ENCODE results near the gene GMPPB.
A peak's percentile ranks its signal among the peaks of the same experiment; 100 is the strongest.
"Not testable (repeated sequence)": the region's sequence is repeated elsewhere in the genome, so short reads cannot be mapped to it uniquely, and the experiment has no call there.

The GMPPB gene

GRCh38 chr3:49712631-49713317 is 11.0 kb downstream of the GMPPB start:
- no peak for DNase-seq

- no peak for DNase-seq
Measured at GRCh38 chr3:49712166-49712565, 11.6 kb downstream of the GMPPB start.

GRCh38 chr3:49711489-49711888 is 12.3 kb downstream of the GMPPB start:
- no peak for DNase-seq

- no peak for DNase-seq
Measured at GRCh38 chr3:49709852-49710251, 13.9 kb downstream of the GMPPB start.

- DNase-seq: no peak
Measured at GRCh38 chr3:49707113-49707480, 16.7 kb downstream of the GMPPB start.

GRCh38 chr3:49706456-49707112 is 17.2 kb downstream of the GMPPB start:
- DNase-seq: no peak

GRCh38 chr3:49705390-49705960 is 18.3 kb downstream of the GMPPB start:
- DNase-seq: no peak

- DNase-seq: no peak
Measured at GRCh38 chr3:49704629-49705028, 19.1 kb downstream of the GMPPB start.

GRCh38 chr3:49703956-49704355 is 19.8 kb downstream of the GMPPB start:
- DNase-seq: no peak

- peak; percentile 73 for DNase-seq
Measured at GRCh38 chr3:49703443-49703927, 20.3 kb downstream of the GMPPB start.

- no peak for DNase-seq
Measured at GRCh38 chr3:49702672-49703071, 21.1 kb downstream of the GMPPB start.

GRCh38 chr3:49701388-49702077 is 22.2 kb downstream of the GMPPB start:
- no peak for DNase-seq

- no peak for DNase-seq
Measured at GRCh38 chr3:49700453-49701128, 23.2 kb downstream of the GMPPB start.

- DNase-seq: no peak
Measured at GRCh38 chr3:49700014-49700413, 23.7 kb downstream of the GMPPB start.

- DNase-seq: no peak
Measured at GRCh38 chr3:49699281-49699979, 24.3 kb downstream of the GMPPB start.

GRCh38 chr3:49695350-49696015 is 28.3 kb downstream of the GMPPB start:
- not testable (repeated sequence) for DNase-seq

- DNase-seq: not testable (repeated sequence)
Measured at GRCh38 chr3:49694409-49695070, 29.2 kb downstream of the GMPPB start.

GRCh38 chr3:49691481-49691880 is 32.3 kb downstream of the GMPPB start:
- not testable (repeated sequence) for DNase-seq

- not testable (repeated sequence) for DNase-seq
Measured at GRCh38 chr3:49690856-49691255, 32.9 kb downstream of the GMPPB start.

GRCh38 chr3:49689908-49690624 is 33.7 kb downstream of the GMPPB start:
- not testable (repeated sequence) for DNase-seq

Measured in activated CD4-positive, alpha-beta T cell treated with anti-CD3 and anti-CD28 coated beads, Interleukin-2, Interleukin-6, amounts not matched to agents 100 ng/mL and 50 ng/mL, durations not matched to agents 16 hours and 8 hours (primary cell).